SK-N-SH (cell line): ENCODE data around the gene AHCYL2. TPM values are rescaled to one million over a fixed set of nuclear protein-coding genes. Genes with fewer than 3 reads are reported as not detected.

Experiments
- CTCF ChIA-PET: fragments of 300-600, 350-600 bp; formaldehyde crosslinking; extraction: SDS; loops from one replicate; lab custom pipeline; 2021; lab: Yijun Ruan, JAX
- POLR2A ChIA-PET: fragments of 350-600 bp; sonication (Branson Sonifier 250); formaldehyde crosslinking; extraction: SDS; loops from one replicate; lab custom pipeline; 2020; ENCODE audit warnings: antibody characterized with exemption, inconsistent platforms; lab: Yijun Ruan, JAX
- DNase-seq: peaks from one replicate; pipeline ENCODE4 v3.0.0; 2012
- H2AFZ ChIP-seq: fragments of 200-600 bp; sonication (generic); 2 replicates; pipeline ENCODE4 v1.8.1; 2016; ENCODE audit warnings: antibody characterized with exemption, mild to moderate bottlenecking, low read depth
- H3F3A ChIP-seq: fragments of 200-600 bp; sonication (generic); replicated peaks from 2 replicates; pipeline ENCODE3; 2016; ENCODE audit warnings: antibody characterized with exemption, mild to moderate bottlenecking; ENCODE audit not compliant: insufficient read depth
- H3K27ac ChIP-seq, 2 experiments: fragments of 200-500 bp in 1 of 2; fragments of 200-600 bp in 1 of 2; sonication (Bioruptor generic) in 1 of 2; sonication (generic), shearing (Covaris generic) in 1 of 2; 2 replicates each; pipeline versions ENCODE4 v1.5.1 to v1.6.1; 2014 to 2016; ENCODE audit warnings: low read depth in 2 of 2, inconsistent platforms in 1 of 2, low read length in 1 of 2, mild to moderate bottlenecking in 1 of 2, mixed read lengths in 1 of 2
- H3K27me3 ChIP-seq: fragments of 200-600 bp; sonication (generic), shearing (Covaris generic); 2 replicates; pipeline ENCODE4 v1.6.1; 2016; ENCODE audit warnings: mixed run types; ENCODE audit not compliant: insufficient read depth
- H3K36me3 ChIP-seq, 2 experiments: fragments of 200-500 bp in 1 of 2; fragments of 200-600 bp in 1 of 2; sonication (Bioruptor generic) in 1 of 2; sonication (generic) in 1 of 2; replicated peaks in 1 of 2; 2 replicates each; pipeline versions ENCODE3 to v1.5.1; 2014 to 2016; ENCODE audit warnings: low read length in 1 of 2, mild to moderate bottlenecking in 1 of 2; ENCODE audit not compliant: insufficient read depth in 2 of 2, control insufficient read depth in 1 of 2
- H3K4me1 ChIP-seq, 2 experiments: fragments of 200-500 bp in 1 of 2; fragments of 200-600 bp in 1 of 2; sonication (Bioruptor generic) in 1 of 2; sonication (generic), shearing (Covaris generic) in 1 of 2; 2 replicates each; pipeline versions ENCODE4 v1.5.1 to v1.6.1; 2014 to 2016; ENCODE audit warnings: low read depth in 1 of 2, low read length in 1 of 2, mixed run types in 1 of 2; ENCODE audit not compliant: insufficient read depth in 2 of 2, control insufficient read depth in 1 of 2
- H3K4me2 ChIP-seq: fragments of 200-600 bp; sonication (generic), shearing (Covaris generic); 2 replicates; pipeline ENCODE4 v1.6.1; 2017; ENCODE audit warnings: mixed run types
- H3K4me3 ChIP-seq, 2 experiments: fragments of 200-500 bp in 1 of 2; fragments of 200-600 bp in 1 of 2; sonication (Bioruptor generic) in 1 of 2; sonication (generic), shearing (Covaris generic) in 1 of 2; 2 replicates each; pipeline versions ENCODE4 v1.5.1 to v1.8.1; 2014 to 2016; ENCODE audit warnings: low read depth in 2 of 2, inconsistent platforms in 1 of 2, low read length in 1 of 2, mild to moderate bottlenecking in 1 of 2, mixed read lengths in 1 of 2, moderate library complexity in 1 of 2
- H3K79me2 ChIP-seq: fragments of 200-600 bp; sonication (generic); 2 replicates; pipeline ENCODE4 v1.8.1; 2017; ENCODE audit warnings: mild to moderate bottlenecking; ENCODE audit not compliant: insufficient read depth
- H3K9ac ChIP-seq: fragments of 200-600 bp; sonication (generic); 2 replicates; pipeline ENCODE4 v1.6.1; 2017; ENCODE audit warnings: mixed run types
- H3K9me2 ChIP-seq: fragments of 200-600 bp; sonication (generic); 2 replicates; pipeline ENCODE4 v1.6.1; 2017; ENCODE audit warnings: mixed run types
- H3K9me3 ChIP-seq: fragments of 200-600 bp; sonication (generic); 2 replicates; pipeline ENCODE4 v1.6.1; 2017; ENCODE audit warnings: mixed run types, mild to moderate bottlenecking, moderate library complexity
- H4K20me1 ChIP-seq: fragments of 200-600 bp; sonication (generic); 2 replicates; pipeline ENCODE4 v1.6.1; 2017; ENCODE audit warnings: mild to moderate bottlenecking, mixed run types; ENCODE audit not compliant: insufficient read depth
- EP300 ChIP-seq, 2 experiments: IDR thresholded peaks; 2 replicates each; pipeline versions ENCODE4 v1.4.0 to v1.6.1; 2012; ENCODE audit warnings: borderline replicate concordance in 1 of 2, low read depth in 1 of 2, low read length in 1 of 2
- IRF3 ChIP-seq: fragments of 150-350 bp; IDR thresholded peaks from 2 replicates; pipeline ENCODE4 v1.6.1; 2016; ENCODE audit warnings: mild to moderate bottlenecking, low read depth, low read length
- MXI1 ChIP-seq: IDR thresholded peaks from 2 replicates; pipeline ENCODE4 v1.6.1; 2012; ENCODE audit warnings: mild to moderate bottlenecking, low read depth, low read length, improper control_type of control experiment
- NFIC ChIP-seq: IDR thresholded peaks from 2 replicates; pipeline ENCODE4 v1.4.0; 2012; ENCODE audit warnings: borderline replicate concordance
- NRF1 ChIP-seq: IDR thresholded peaks from 2 replicates; pipeline ENCODE4 v1.6.1; 2012; ENCODE audit warnings: low read depth, mild to moderate bottlenecking, low read length
- RCOR1 ChIP-seq: fragments of 150-350 bp; IDR thresholded peaks from 2 replicates; pipeline ENCODE4 v1.6.1; 2017; ENCODE audit warnings: antibody characterized with exemption, low read length
- REST ChIP-seq: IDR thresholded peaks from 2 replicates; pipeline ENCODE4 v1.6.1; 2012; ENCODE audit warnings: mild to moderate bottlenecking, low read depth, low read length, moderate library complexity
- SMC3 ChIP-seq: IDR thresholded peaks from 2 replicates; pipeline ENCODE4 v1.6.1; 2012; ENCODE audit warnings: low read depth, low read length, improper control_type of control experiment
- TAF1 ChIP-seq: IDR thresholded peaks from 2 replicates; pipeline ENCODE4 v1.6.1; 2012; ENCODE audit warnings: low read depth, mild to moderate bottlenecking, low read length, moderate library complexity, borderline replicate concordance
- USF2 ChIP-seq: fragments of 150-350 bp; IDR thresholded peaks from 2 replicates; pipeline ENCODE4 v1.6.1; 2017; ENCODE audit warnings: antibody characterized with exemption, low read length, low read depth, borderline replicate concordance
- WGBS: methylation state at CpG from one replicate; pipeline ENCODE4 v1.1.6; 2017; ENCODE audit warnings: low lambda C conversion rate; 5-methylcytosine and 5-hydroxymethylcytosine counted together
- polyA plus RNA-seq, 3 experiments: library from polyadenylated mRNA; depleted of rRNA; stranded (reverse); fragments of >200 nt; gene quantifications; 2 replicates each; pipeline ENCODE4 v1.2.3, GENCODE V29; 2012
- TF ChIP-seq, protein P1 (sequence below): IDR thresholded peaks from 2 replicates; pipeline ENCODE4 v1.4.0; 2012; ENCODE audit warnings: low read depth, borderline replicate concordance

The AHCYL2 gene
- polyA plus RNA-seq, 1 of the 3 experiments (the other 2 are of a cell fraction): 20.4 TPM

DNA sequence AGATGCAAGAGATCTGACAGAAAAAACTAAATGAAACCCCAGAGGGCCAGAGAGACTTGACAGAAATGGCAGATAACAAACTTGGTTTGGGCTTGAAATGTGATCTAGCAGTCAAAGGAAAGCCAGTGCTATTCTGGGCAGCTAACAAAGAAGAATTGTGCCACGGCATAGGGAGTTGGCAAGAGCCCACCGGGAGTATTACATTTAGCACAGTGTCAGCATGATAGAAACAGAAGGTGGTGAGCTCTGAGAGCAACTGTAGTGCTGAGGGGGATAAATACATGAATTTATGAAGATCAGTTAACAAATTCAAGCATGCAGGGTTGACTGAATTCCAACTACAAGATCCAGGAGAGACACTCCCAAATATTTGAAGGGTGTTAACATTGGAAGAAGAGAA lies 91.1 kb downstream of the AHCYL2 start:
- H3K9ac ChIP-seq: no peak overlapping the region
- H2AFZ ChIP-seq: no peak overlapping the region
- no peaks in the 10 kb centered on the region for H3K4me1 ChIP-seq
- no peaks in the 10 kb centered on the region for H3K79me2 ChIP-seq
- H3K27me3 ChIP-seq: no peaks in the 10 kb centered on the region
- no peak for DNase-seq
- H4K20me1 ChIP-seq: no peaks in the 10 kb centered on the region
- H3F3A ChIP-seq: no peaks in the 10 kb centered on the region
- ChIA-PET CTCF (interaction anchor here (3.2 to 9.5 kb wide), 3 partner anchors 18 to 98 kb away, joined by 16 to 68 read pairs (median 38); no protein-coding TSS in a partner anchor), POLR2A (no interaction called here)
- TF ChIP-seq NFIC (no peak), SMC3 (no peak), IRF3 (no peak), TAF1 (no peak)
- H3K27ac ChIP-seq: no peak overlapping the region
- H3K4me2 ChIP-seq: no peak overlapping the region
- 81% methylated on average over 2 of the region's 2 CpGs for WGBS
- no peaks in the 10 kb centered on the region for H3K9me2 ChIP-seq
- no peaks in the 10 kb centered on the region for H3K36me3 ChIP-seq
- no peak overlapping the region for H3K4me3 ChIP-seq
- no peaks in the 10 kb centered on the region for H3K9me3 ChIP-seq

DNA sequence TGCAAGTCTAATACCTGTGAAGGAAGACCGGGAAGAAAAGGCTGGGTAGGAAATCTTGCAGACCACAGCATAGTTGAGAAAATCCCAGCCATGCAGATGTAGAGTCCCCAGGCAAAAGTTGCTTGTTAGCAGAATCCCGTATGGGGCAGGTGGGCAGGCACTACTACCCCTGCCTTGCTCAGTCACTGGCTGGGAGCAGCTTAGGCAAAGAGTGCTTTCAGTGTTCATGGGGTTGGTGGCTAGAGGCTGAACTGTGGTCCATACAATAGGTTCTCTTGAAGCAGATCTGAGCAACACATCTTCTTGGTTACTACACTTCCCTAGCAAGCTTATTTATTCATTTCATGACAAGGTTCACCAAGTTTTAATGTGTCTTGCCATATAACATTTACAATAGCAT lies 92.6 kb downstream of the AHCYL2 start:
- Histone ChIP-seq H3K27me3 (no peaks in the 10 kb centered on the region), H2AFZ (no peak overlapping the region), H3K36me3 (no peaks in the 10 kb centered on the region), H3F3A (no peaks in the 10 kb centered on the region), H3K9me2 (no peaks in the 10 kb centered on the region), H3K4me2 (no peak overlapping the region), H4K20me1 (no peaks in the 10 kb centered on the region), H3K27ac (no peak overlapping the region), H3K9me3 (no peaks in the 10 kb centered on the region), H3K79me2 (no peaks in the 10 kb centered on the region), H3K4me1 (no peaks in the 10 kb centered on the region), H3K9ac (no peak overlapping the region), H3K4me3 (no peak overlapping the region)
- no peak for TF ChIP-seq RCOR1
- TF ChIP-seq EP300 (IDR thresholded peaks at IDR 0.05; ENCODE audit: borderline replicate concordance in 1 of 2, low read depth in 1 of 2, low read length in 1 of 2): no peak
- TF ChIP-seq, protein P1, sequence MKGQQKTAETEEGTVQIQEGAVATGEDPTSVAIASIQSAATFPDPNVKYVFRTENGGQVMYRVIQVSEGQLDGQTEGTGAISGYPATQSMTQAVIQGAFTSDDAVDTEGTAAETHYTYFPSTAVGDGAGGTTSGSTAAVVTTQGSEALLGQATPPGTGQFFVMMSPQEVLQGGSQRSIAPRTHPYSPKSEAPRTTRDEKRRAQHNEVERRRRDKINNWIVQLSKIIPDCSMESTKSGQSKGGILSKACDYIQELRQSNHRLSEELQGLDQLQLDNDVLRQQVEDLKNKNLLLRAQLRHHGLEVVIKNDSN: no peak
- TF ChIP-seq REST: no peak
- no peak for TF ChIP-seq MXI1
- no peak for TF ChIP-seq NRF1
- TF ChIP-seq USF2: no peak
- 94% methylated on average over 2 of the region's 2 CpGs for WGBS
- ChIA-PET POLR2A (no interaction called here), CTCF (interaction anchor here (0.6 to 5.0 kb wide), 7 partner anchors 19 to 327 kb away, joined by 3 to 38 read pairs (median 3); no protein-coding TSS in a partner anchor)
- no peak for DNase-seq
